HG02623 (cell line): ENCODE measurements around the gene RBM33.

Experiments
- ATAC-seq: cut with Tn5 transposase; IDR thresholded peaks from one replicate; pipeline ENCODE4 v1.9.1; 2021; ENCODE audit warnings: moderate library complexity; ENCODE audit not compliant: unreplicated experiment

Gene RBM33

DNA sequence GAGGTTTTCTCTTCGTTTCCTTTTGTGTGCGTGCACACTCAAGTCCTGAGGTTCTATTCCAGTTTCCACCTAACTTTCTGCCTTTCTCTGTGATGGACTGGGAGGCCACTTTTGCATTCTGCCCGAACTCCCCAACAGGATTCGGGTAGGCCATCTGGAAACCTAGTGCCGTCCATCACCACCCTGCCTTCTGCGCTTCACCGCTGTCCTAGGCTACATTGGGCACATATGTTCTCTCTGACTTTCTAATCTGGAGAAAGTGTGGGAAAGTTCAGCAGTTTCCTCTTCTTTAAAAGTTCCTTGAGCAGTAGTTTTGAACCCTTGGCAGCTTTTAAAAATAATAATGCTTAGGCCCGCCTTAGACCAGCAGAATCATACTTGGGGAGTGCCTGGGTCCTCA lies 121.0 kb downstream of the RBM33 start:
- no peak for ATAC-seq

DNA sequence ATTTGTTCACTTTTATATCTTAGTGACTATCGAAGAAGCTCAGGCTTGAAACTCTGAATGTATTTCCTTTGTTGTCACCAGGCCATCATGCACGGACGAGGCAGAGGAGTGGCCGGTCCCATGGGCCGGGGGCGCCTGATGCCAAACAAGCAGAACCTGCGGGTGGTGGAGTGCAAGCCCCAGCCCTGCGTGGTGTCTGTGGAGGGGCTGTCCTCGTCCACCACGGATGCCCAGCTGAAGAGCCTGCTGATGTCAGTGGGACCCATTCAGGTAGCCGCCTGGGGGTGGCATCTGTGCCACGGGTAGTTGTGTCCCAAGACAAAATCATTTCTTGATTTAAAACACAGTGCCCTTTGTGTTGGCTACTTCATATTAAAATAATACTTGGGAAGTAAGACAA lies 121.9 kb downstream of the RBM33 start:
- ATAC-seq = no peak

DNA sequence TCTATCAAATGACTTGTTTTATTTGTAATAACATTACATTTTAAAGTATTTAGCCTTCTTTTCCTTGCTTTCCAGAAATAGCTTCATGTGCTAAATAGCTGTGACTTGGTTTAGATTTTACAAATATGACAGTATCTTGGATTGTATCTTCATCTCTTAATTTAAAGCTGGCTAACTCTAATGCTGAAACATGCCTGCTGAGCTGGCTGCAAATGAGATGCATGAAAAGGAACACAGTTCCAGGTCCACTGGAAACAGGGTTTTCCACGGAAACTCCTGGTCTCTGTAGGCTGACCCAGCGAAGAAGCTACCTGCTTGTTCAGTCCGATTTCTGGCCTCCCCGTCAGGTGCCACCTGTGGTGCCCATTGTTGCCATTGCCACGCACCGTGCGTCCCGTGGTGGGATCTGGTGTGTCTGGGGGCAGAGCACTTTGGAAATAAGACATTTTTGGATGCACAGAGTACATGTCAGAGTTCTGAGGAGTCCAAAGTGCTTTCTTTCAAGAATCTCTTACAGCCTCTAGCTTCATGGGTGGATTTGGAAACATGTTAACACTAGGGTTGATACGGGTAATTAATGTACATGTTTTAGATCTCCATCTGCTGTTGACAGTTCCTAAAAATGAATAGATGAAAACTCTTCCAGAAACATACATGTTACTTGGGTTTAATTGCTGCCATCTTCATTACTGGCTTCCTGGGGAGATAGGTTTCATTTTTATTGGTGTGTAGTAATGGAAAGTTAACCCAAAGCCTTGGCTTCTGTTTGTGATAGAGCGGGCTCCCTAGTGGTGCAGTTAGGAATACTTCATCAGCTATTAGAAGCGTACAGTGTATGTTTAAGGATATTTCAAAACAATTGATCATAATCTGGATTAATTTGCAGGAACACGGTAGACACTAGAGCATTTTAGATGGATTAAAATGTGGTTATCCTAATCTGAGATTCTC lies 122.8 kb downstream of the RBM33 start:
- no peak for ATAC-seq

DNA sequence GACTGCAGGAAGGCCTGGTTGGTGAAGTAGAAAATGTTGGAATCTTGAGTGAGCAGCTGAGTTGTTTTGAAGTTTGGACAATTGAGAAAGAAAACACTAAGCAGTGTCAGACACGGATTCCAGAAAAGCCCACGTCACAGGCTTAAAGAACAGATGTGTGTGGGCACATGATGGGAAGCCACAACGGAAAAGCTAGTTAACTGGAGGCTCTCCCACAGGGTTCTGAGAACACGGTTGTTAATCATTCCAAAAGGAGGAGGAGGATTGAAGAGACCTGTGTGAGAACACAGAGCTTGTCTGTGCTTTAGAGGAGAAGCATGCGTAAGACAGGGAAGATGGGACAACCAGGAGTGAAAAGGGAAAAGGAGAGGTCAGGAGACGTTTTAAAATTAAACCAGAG lies 125.2 kb downstream of the RBM33 start:
- no peak for ATAC-seq

DNA sequence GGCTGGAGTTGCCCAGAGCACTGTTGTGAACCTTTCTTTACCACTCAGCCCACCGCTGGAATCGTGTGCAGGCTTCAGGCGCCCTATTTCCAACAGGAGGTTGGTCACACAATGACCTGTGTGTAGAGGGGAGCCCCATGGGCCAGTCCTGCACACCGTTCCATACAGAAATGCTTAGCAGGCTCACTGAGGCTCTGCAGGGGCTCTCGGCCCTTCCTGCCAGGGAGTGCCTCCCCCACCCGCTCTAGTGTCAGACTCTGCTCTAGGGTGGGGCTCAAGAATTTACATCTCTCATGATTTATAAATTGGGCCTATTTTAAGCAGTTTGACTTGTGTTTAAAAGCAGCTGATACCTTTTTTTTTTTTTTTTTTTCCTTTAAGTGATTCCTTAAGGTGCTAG lies 125.8 kb downstream of the RBM33 start:
- no peak for ATAC-seq

DNA sequence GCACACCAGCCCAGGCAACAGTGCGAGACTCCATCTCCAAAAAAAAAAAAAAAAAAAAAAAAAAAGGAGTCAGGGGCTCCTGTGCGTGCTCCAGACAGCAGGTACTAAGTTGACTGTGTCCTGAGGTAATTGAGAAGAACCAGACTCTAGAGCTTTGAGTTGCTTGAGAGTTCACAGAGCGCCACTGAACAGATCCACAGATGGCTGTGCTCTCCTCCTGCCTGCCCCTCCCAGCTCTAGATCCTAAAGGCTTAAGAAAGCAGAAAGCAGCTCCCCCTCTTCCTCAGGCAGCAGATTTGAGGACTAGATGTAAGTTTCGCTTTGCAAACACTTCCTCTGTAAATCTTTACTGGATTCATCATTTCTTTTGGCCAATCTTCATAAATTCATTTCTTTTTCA lies 129.1 kb downstream of the RBM33 start:
- no peak for ATAC-seq

DNA sequence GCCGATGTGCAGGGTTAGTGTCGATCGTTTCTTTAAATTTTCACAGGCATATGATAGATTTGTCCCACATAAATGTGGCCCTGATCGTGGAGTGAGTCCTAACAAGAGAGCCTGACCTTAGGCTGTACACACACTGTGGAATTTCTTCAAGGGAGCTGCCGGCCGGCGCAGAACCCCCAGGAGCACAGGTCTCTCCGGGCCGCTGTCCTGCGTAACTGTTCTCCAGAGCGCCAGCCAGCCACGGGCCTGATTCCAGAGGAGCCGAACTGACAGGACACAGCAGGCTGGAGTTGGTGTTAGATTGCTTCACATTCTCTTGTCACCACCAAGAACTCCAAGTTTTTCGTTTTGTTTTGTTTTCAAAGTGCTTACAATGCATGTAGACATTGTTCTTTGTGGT lies 130.5 kb downstream of the RBM33 start:
- ATAC-seq = no peak

DNA sequence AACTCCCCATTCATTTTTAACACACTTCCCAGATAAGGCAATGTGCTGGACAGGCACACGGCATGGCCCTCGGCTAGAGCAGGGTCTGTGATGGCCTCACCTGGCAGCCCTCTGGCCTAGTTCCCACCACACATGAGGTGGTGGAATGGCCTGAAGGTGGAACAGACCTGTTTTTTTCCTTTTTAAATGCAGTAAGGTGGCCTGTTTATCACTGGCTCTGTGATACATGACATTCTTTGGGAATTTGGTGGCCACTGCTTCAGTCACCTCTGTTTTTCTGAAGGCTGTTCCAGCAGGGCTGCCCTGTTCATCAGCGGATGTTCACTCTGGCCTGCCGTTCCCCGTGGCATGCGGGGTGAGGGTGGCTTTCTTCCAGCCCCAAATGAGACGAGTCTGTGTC lies 131.2 kb downstream of the RBM33 start:
- no peak for ATAC-seq

DNA sequence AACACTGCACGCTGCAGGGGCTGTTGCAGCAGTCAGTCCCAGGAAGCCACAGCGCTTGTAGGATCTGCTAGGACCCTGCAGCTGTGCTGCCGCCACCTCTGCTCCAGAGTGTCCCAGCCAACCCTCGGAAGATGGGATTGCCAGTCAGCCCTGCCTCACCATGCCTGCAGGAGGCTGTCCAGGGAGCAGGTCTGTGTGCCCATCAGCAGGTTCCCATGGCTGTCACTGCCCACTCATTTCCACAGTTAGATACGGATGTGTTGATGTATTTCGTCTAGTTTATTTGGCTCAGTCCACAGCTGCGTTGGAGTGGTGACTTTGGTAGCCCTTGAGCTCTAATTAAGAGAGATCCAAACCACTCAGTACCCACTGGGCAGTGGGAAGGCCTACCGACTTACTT lies 132.1 kb downstream of the RBM33 start:
- ATAC-seq = no peak

DNA sequence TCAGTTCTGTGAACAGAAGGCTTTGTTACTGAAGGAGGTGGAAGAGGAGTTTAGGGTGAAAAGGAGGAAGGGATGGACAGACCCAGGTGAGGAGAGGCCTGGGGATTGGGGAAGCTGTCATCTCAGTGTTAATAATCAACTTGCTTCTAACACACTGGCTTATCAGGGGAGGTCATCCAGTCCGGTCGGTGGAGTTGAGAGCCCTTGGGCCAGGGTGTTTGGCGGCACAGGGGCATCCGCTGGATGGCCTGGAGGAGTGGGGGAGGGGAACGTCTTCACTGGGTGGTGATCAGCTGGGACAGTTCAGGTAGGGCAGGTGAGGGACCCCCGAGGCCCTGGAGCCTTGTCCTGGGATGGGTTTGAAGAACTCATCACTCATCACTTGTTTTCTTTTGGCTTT lies 133.9 kb downstream of the RBM33 start:
- no peak for ATAC-seq

DNA sequence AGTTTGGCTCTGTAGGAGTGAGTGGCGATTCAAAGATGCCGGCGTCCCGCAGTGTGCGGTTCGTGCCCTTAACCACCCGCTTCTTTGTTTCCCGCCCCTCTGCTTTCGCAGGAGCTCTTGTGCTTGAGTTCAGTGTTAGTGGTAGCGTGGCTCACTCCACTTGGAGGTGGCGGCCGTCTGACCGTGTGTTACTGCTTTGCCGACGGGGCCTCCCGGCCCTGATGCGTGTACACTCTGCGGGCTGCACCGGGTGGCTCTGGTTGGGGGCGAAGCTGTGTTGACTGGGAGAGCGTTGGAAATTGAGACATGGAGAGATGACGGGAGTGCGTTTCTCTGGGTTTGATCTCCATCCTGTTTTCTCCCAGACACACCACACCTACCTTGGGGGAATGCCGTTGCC lies 136.4 kb downstream of the RBM33 start:
- ATAC-seq = no peak

DNA sequence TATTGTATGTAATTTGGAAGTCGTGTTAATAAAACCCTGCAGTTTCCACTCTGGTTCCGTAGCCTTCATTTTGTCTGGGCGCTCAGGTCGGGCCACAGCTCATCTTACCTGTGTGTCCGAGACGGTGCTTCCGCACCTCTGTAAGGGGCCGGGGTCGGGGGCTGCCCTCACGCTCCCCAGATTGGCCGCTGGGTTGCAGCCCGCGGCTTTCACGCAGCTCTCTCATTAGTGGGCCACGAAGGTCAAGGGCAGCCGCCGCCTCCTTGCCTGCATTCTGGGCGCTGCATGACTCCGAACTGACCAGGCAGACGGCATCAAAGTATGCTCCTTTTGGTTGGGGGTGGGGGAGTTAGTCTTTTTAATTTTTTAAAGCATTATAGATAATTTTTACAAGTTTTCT lies 137.0 kb downstream of the RBM33 start:
- ATAC-seq = no peak

DNA sequence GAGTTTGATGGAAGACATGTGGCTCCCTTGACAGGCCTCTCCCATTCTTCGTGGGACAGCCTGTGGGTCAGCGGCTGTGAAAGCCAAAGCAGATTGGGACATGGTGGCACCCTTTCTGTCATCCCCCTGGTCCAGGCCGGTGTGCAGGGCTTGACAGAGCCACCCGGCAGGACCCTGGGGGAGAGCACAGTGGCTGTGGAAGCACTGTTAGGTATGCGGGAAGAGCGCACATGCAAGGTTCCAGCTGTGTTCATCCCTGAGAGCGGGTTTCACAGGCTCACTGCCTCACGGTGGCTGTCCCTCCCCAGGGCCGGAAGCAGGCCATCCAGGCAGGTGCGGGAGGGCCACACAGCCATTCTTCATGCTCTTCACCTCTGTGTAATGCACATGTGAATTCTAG lies 138.0 kb downstream of the RBM33 start:
- ATAC-seq = no peak

DNA sequence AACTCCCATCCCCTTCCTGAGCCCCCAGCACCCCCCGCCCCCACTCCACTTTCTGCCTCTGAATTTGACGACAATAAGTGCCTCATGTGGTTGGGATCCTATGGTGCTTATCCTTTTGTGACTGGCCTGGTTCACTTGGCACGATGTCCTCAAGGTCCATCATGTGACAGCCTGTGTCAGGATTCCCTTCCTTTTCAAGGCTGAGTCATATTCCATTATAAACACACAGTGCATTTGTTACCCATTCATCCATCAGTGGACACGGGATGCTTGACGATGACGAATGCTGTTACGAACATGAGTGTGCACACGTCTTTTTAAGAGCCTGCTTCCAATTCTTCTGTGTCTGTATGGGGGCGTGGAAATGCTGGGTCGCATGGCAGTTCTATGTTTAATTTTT lies 141.1 kb downstream of the RBM33 start:
- no peak for ATAC-seq

DNA sequence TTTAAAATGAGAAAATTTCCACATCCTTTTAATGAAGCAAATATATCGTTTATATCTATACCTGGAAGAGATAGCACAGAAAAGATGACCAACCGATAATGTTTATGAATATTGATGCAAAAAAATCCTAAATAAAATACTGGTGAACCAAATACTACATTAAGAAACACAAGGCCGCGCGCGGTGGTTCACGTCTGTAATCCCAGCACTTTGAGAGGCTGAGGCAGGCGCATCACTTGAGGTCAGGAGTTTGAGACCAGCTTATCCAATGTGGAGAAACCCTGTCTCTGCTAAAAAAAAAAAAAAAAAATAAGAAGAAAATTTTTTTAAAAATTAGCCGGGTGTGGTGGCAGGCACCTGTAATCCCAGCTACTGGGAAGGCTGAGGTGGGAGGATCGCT lies 142.0 kb downstream of the RBM33 start:
- no peak for ATAC-seq

DNA sequence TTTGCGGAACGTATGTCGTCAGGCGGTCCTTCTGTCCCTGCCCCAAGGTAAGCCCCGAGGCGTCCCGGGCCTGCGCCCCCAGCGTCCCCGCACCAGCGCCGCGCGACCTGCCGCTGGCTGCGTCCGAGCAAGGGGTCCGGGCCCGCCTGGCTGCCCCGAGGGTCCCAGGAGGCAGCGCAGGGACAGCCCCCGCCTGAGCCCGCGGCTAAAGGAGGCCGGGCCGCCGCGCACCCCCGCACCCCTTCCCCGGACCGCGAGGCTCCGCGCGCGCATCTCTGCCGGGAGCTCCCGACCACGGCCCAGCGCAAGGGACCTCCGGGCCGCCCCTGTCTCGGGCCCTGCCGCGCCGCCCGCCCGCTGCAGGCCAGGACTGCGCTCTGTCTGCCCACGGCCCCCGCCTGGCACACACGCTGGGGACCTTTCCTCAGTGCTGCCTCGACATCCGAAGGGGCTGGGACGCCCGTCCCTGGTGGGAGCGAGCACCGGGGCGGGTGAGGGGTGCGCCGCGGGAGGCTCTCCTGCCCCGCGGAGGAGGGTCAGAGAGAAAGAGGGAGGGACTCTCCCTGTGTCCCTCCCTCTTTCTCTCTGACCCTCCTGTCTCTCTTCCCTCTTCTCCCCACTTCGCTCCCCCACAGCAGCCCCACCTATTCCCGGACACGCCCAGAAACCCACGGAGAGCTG lies 142.8 kb downstream of the RBM33 start:
- no peak for ATAC-seq

DNA sequence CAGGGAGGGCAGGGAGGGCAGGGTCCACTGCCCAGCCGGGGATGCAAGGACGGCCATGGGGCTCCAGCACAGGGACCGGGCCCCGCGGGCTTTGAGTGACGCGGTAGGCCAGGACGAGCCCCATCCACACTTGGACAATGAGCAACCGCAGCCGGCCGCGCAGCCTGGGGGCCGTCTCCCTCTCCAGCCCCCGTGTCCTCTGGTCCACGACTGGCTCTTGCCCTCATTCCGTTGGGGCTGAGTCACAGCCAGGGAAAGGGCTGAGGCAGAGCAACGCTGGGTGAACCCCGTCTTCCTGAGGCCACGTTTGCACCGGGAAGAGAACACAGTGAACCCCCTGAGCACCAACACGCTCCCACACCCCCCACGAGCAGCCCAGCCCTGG lies 144.1 kb downstream of the RBM33 start:
- ATAC-seq = no peak

DNA sequence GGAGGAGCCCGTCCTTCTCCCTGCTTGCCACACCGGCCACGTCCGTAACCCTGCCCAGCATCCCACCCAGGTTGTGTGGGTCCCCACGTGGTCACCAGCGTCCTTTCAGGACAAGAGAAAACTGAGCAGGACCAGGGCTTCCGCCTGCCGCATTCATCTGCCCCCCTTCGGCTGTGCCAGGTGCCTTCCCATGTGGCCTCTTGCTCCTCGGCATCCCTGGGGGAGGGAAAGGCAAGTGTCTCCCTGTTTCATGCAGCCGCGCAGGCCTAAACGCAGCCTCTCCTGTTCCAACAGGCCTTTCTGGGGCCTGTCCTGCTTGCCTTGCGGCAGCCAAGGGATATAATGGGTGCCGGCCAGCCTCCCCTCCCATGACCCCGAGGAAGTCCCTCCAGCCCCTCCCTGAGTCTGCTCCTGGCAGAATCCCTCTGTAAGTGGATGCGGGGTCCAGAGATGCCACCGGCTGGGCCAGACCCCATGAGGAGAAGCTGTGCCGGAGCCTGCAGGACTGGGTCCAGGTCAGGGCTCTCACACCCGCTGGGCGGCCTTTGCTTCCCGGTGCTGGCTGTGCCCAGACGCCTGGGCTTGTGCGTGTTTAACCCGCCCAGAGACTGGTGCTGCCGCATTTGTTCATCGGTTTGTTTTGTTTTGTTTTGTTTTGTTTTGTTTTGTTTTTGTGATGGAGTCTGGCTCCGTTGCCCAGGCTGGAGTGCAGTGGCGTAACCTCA lies 144.7 kb downstream of the RBM33 start:
- no peak for ATAC-seq

DNA sequence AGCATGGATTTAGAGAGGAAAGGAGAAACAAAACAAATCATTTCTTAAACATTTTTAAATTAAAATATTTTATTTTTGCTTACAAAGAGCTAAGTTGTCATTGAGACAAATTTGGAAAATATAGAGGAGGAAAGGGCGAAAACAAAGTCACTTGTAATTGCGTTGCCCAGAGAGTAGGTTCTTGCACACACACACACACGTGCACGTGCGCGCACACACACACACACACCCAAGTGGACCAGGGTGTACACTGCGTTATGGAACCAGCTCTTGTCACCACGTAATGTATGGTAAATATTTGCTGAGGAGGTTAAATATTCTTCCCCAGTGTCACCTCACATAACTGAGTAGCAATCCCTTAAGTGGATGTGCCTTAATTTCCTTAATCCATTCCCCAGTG lies 146.2 kb downstream of the RBM33 start:
- no peak for ATAC-seq

DNA sequence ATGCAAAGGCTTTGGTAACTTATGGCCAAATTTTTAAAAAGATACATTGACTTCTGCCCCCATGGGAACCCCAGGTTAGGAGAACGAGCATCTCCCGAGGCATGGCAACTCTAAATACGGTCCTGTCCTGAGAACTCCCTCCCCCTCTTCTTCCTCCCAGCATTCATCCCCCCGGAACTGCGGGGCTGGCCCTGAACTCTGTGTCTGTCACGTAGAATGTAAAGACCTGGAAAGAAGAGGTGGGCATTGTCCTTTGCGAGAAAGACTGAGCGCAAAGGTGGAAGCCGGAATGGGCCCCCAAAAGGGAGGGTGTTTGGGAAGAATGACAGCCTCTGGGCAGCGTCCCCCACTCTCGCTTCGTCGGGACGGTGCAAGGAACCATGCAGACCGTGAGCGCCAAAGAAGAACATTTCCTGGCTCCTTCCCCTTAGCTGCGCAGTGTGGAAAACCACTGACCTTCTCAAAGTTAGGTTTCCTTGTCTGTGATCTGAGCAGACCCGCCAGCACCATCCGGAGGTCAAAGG lies 146.8 kb downstream of the RBM33 start:
- no peak for ATAC-seq

DNA sequence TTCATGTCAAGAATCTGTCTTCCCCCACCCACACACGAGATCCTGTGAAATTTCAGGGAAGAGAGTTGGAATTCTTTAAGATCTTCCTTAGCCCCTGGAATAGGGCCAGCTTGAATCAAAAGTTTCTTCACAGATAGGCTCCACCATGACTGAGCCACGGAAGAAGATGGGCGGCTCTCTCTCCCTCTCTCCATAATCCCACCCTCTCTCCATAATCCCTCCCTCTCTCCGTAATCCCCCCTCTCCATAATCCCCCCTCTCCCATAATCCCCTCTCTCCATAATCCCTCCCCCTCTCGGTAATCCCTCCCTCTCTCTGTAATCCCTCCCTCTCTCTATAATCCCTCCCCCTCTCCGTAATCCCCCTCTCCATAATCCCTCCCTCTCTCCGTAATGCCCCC lies 147.4 kb downstream of the RBM33 start:
- no peak for ATAC-seq
